Measurements from ENCODE around the gene RNF151. TPM values are rescaled to one million over a fixed set of nuclear protein-coding genes. Genes with fewer than 3 reads are reported as not detected.
A peak's percentile ranks its signal among the peaks of the same experiment; 100 is the strongest.

The RNF151 gene
- total and polyA plus RNA-seq, 10 of the 15 experiments (the other 5 are each of a cell fraction or from before 2014, with no cell fraction given): 0.17 to 0.56 TPM; not detected in 8

GRCh38 chr16:1992704-1993317 is 26.2 kb downstream of the RNF151 start:
- peaks cover 1 to 3% of the 10 kb centered on the region in 2 experiments; a peak in 3 of 4 replicates for H3K36me3 ChIP-seq (ENCODE audit: control insufficient read depth in 2 of 2, insufficient read depth in 2 of 2, low read length in 1 of 2)
- 98% methylated on average over 37 of the region's 50 CpGs for WGBS (ENCODE audit: insufficient coverage, insufficient replicate concordance, low lambda C conversion rate, missing lambda C conversion rate)
- no peak for FAIRE-seq
- 0 out of 2 replicates have a peak overlapping the region, but pooled peaks have one; percentile 0 for H3K4me2 ChIP-seq (ENCODE audit: control insufficient read depth, insufficient read depth)
- ChIA-PET POLR2A (interaction anchor here (1.4 to 3.3 kb wide), 5 partner anchors 11 to 148 kb away, joined by 3 to 14 read pairs (median 13); partner anchors contain the start of genes RPS2 and TBL3), RAD21 (ENCODE audit: unreplicated experiment) (interaction anchor here (0.9 kb wide), 1 partner anchor 11 kb away, joined by 4 read pairs; no protein-coding TSS in a partner anchor), CTCF (interaction anchor here (6.5 kb wide), 1 partner anchor 11 kb away, joined by 54 read pairs; no protein-coding TSS in a partner anchor), SMC1A (ENCODE audit: uncharacterized antibody, unreplicated experiment) (no interaction called here)
- H3K4me1 ChIP-seq (ENCODE audit: control insufficient read depth, insufficient read depth, low read length): peaks cover 26% of the 10 kb centered on the region
- no peaks in the 10 kb centered on the region for H4K20me1 ChIP-seq (ENCODE audit: control insufficient read depth, insufficient read depth)
- no peak overlapping the region for H3K4me3 ChIP-seq
- intact Hi-C loops (cut with micrococcal nuclease; ENCODE audit: unreplicated experiment) (no loop called here), in situ Hi-C loops (cut with MboI) (no loop called here)
- peaks cover 1% of the 10 kb centered on the region; the same call in 1 of the 3 replicates for H3K9me3 ChIP-seq (replicated peaks; ENCODE audit: control insufficient read depth, insufficient read depth, low read length)
- no peak for ATAC-seq
- no peak overlapping the region for H3K9ac ChIP-seq (ENCODE audit: control insufficient read depth, insufficient read depth, low read length)
- H3K27me3 ChIP-seq (replicated peaks in 1 of 2; ENCODE audit: control insufficient read depth in 2 of 2, insufficient read depth in 2 of 2, low read length in 1 of 2): no peaks in the 10 kb centered on the region
- H3K79me2 ChIP-seq (ENCODE audit: control insufficient read depth, insufficient read depth, low read length): no peaks in the 10 kb centered on the region
- no TSS peak for BruUV-seq (replicated peaks)
- DNase-seq (ENCODE audit: low read depth, low spot score): no peak
- TF ChIP-seq NR2F1 (conservative IDR thresholded peaks at IDR 0.05) (0 out of 2 replicates have a peak, but pooled peaks have one; percentile 39), NR2C1 (IDR thresholded peaks at IDR 0.05) (no peak), YY1 (IDR thresholded peaks at IDR 0.05; ENCODE audit: low read depth, low read length) (0 out of 2 replicates have a peak, but pooled peaks have one; percentile 4), GATAD2B (conservative IDR thresholded peaks at IDR 0.05; ENCODE audit: low read depth) (peak; percentile 2; the same call in 1 of the 2 replicates), DPF2 (IDR thresholded peaks at IDR 0.05) (0 out of 2 replicates have a peak, but pooled peaks have one; percentile 4), ZBED1 (IDR thresholded peaks at IDR 0.05; ENCODE audit: borderline replicate concordance) (no peak)
- peak overlapping the region; percentile 53 for H2AFZ ChIP-seq (ENCODE audit: control insufficient read depth, low read depth, low read length)
- no peak overlapping the region for H3K27ac ChIP-seq (ENCODE audit: control insufficient read depth, insufficient read depth)

- H3K27ac ChIP-seq (ENCODE audit: control insufficient read depth, insufficient read depth): no peak overlapping the region
- DNase-seq (ENCODE audit: low read depth, low spot score): no peak
- 0% methylated on average over 2 of the region's 2 CpGs for WGBS (ENCODE audit: insufficient coverage, insufficient replicate concordance, low lambda C conversion rate, missing lambda C conversion rate)
- no peaks in the 10 kb centered on the region for H3K27me3 ChIP-seq (replicated peaks in 1 of 2; ENCODE audit: control insufficient read depth in 2 of 2, insufficient read depth in 2 of 2, low read length in 1 of 2)
- H3K4me3 ChIP-seq: no peak overlapping the region
- no peaks in the 10 kb centered on the region for H3K79me2 ChIP-seq (ENCODE audit: control insufficient read depth, insufficient read depth, low read length)
- in situ Hi-C loops (cut with MboI): no loop called here
- SMC1A ChIA-PET (ENCODE audit: uncharacterized antibody, unreplicated experiment): no interaction called here
- H3K9ac ChIP-seq (ENCODE audit: control insufficient read depth, insufficient read depth, low read length): no peak overlapping the region
- RAD21 ChIA-PET (ENCODE audit: unreplicated experiment): no interaction called here
- peaks cover 3 to 4% of the 10 kb centered on the region in 2 experiments; a peak in 3 of 4 replicates for H3K36me3 ChIP-seq (ENCODE audit: control insufficient read depth in 2 of 2, insufficient read depth in 2 of 2, low read length in 1 of 2)
- no peak overlapping the region for H3K4me2 ChIP-seq (ENCODE audit: control insufficient read depth, insufficient read depth)
- no peak for ATAC-seq
- POLR2A ChIA-PET: interaction anchor here (0.5 to 2.7 kb wide), 2 partner anchors 10 to 256 kb away, joined by 10 read pairs; no protein-coding TSS in a partner anchor
- peaks cover 1% of the 10 kb centered on the region; the same call in 1 of the 3 replicates for H3K9me3 ChIP-seq (replicated peaks; ENCODE audit: control insufficient read depth, insufficient read depth, low read length)
- no peak overlapping the region for H2AFZ ChIP-seq (ENCODE audit: control insufficient read depth, low read depth, low read length)
- intact Hi-C loops (cut with micrococcal nuclease; ENCODE audit: unreplicated experiment): no loop called here
- peak; percentile 23 for FAIRE-seq
- no TSS peak for BruUV-seq (replicated peaks)
- H3K4me1 ChIP-seq (ENCODE audit: control insufficient read depth, insufficient read depth, low read length): peaks cover 26% of the 10 kb centered on the region
- CTCF ChIA-PET: interaction anchor here (6.5 kb wide), 1 partner anchor 10 kb away, joined by 54 read pairs; no protein-coding TSS in a partner anchor
- no peaks in the 10 kb centered on the region for H4K20me1 ChIP-seq (ENCODE audit: control insufficient read depth, insufficient read depth)
- TF ChIP-seq ZNF274 (IDR thresholded peaks at IDR 0.05; ENCODE audit: insufficient read depth, insufficient read length) (no peak), ZBTB40 (IDR thresholded peaks at IDR 0.05; ENCODE audit: borderline replicate concordance) (no peak), ZSCAN29 (IDR thresholded peaks at IDR 0.05) (no peak), SRF (IDR thresholded peaks at IDR 0.05; ENCODE audit: low read depth in 2 of 2, low read length in 2 of 2) (no peak), PKNOX1 (IDR thresholded peaks at IDR 0.05) (peak; percentile 83)
Measured at GRCh38 chr16:1993731-1994131, 27.1 kb downstream of the RNF151 start.

All from GM12878 (cell line).